Lower leg skin (tissue), 3 donors: ENCODE measurements around the gene CENPK.

ENCODE experiments used
- CTCF ChIP-seq, 3 donors: fragments of 450-650 bp; IDR thresholded peaks; one replicate each; pipeline ENCODE4 v1.5.1; 2016; ENCODE audit warnings: antibody characterized with exemption in 3 of 3, mild to moderate bottlenecking in 3 of 3, moderate library complexity in 2 of 3
- POLR2A ChIP-seq, 2 donors: fragments of 450-650 bp; IDR thresholded peaks; one replicate each; pipeline ENCODE4 v1.6.1; 2016 to 2017; ENCODE audit warnings: antibody characterized with exemption in 2 of 2, mild to moderate bottlenecking in 1 of 2, moderate library complexity in 1 of 2

GRCh38 chr5:65508978-65509377 is 54.0 kb downstream of the CENPK start:
- TF ChIP-seq POLR2A (IDR thresholded peaks at IDR 0.05): no peak
- no peak for TF ChIP-seq CTCF (IDR thresholded peaks at IDR 0.05)
